Fibroblast of the aortic adventitia (primary cell): ENCODE measurements around the gene RIMS3. TPM values are rescaled to one million over a fixed set of nuclear protein-coding genes. Genes with fewer than 3 reads are reported as not detected.

ENCODE experiments used
- DNase-seq: peaks from one replicate; pipeline ENCODE4 v3.0.0-alpha.2; 2010; ENCODE audit warnings: low read depth
- H3K4me3 ChIP-seq: 2 replicates; pipeline ENCODE4 v1.5.1; 2011; ENCODE audit warnings: low read depth, mild to moderate bottlenecking, control low read depth, low read length, moderate library complexity
- CTCF ChIP-seq: IDR thresholded peaks from 2 replicates; pipeline ENCODE4 v1.5.1; 2011; ENCODE audit warnings: mild to moderate bottlenecking, low read length, control low read depth, inconsistent platforms; ENCODE audit not compliant: insufficient read depth
- total RNA-seq: library from RNA; depleted of rRNA; stranded (reverse); fragments of >200 nt; gene quantifications from 2 replicates; pipeline ENCODE4 v1.2.3, GENCODE V29; 2012; ENCODE audit warnings: low replicate concordance

Gene RIMS3
- total RNA-seq, 1 donor, result 0.36 TPM

- DNase-seq, result no peak
- H3K4me3 ChIP-seq, result no peak overlapping the region
- no peak for TF ChIP-seq CTCF
Measured at GRCh38 chr1:40657046-40657445, 8.4 kb downstream of the RIMS3 start.

- no peak for TF ChIP-seq CTCF
- DNase-seq, result no peak
- no peak overlapping the region for H3K4me3 ChIP-seq
Measured at GRCh38 chr1:40653851-40654537, 11.5 kb downstream of the RIMS3 start.

- no peak for DNase-seq
- TF ChIP-seq CTCF, result no peak
- H3K4me3 ChIP-seq, result no peak overlapping the region
Measured at GRCh38 chr1:40652979-40653378, 12.5 kb downstream of the RIMS3 start.

GRCh38 chr1:40652468-40652867 is 13.0 kb downstream of the RIMS3 start:
- TF ChIP-seq CTCF, result no peak
- no peak overlapping the region for H3K4me3 ChIP-seq
- no peak for DNase-seq

GRCh38 chr1:40651138-40651857 is 14.2 kb downstream of the RIMS3 start:
- no peak for TF ChIP-seq CTCF
- DNase-seq, result no peak
- no peak overlapping the region for H3K4me3 ChIP-seq

GRCh38 chr1:40650075-40650474 is 15.4 kb downstream of the RIMS3 start:
- H3K4me3 ChIP-seq, result no peak overlapping the region
- TF ChIP-seq CTCF, result peak; percentile 32
- no peak for DNase-seq
